Measurements from ENCODE around the gene ARHGAP40. TPM values are rescaled to one million over a fixed set of nuclear protein-coding genes. Genes with fewer than 3 reads are reported as not detected.

Gene ARHGAP40
- total and polyA plus RNA-seq, 2 of the 8 experiments (the other 6 are each of a cell fraction or from before 2014, with no cell fraction given), result 0.74 to 1.4 TPM

DNA sequence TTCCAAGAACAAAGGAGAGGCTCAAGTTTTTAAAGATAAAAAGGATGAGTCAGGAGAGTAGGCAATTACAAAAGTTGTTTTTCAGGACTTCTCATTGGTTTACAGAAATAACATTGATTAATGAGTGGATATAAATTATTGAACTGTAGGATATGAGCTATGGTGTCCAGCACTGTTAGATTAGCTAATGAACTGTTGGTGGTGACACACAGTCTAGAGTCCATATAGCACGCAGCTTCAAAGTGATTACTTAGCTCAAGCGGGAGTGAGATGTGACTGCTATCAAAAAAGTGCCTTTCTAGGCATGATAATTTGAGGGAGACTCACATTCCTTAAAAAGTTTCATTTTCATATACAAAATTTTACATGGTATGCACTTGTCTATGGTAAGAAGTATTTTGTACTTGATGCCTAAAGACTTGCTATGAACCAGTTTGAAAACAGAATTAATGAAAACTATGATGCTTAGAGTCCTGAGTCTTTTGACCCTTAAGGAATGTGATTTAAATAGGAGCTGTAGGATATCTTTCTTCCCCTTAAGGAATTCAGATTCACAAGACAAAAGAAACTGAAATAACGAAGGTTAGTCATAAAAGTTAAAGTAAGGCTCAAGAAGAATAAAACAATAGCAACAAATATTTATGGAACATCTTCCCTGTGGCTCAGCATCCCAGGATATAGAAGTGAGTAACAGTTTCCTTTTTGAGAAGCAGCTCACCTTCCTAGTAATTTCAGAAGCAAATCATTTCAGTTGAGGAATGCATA, 42.8 kb upstream of the ARHGAP40 start:
- Histone ChIP-seq H2AFZ (ENCODE audit: low read length) (no peak overlapping the region), H3K27ac (ENCODE audit: low read depth, low read length) (no peak overlapping the region), H3K9me3 (ENCODE audit: insufficient read depth in 2 of 2, low read depth in 1 of 2, low read length in 1 of 2) (no peaks in the 10 kb centered on the region), H3K79me1 (ENCODE audit: low read depth, low read length) (no peaks in the 10 kb centered on the region), H3K23me2 (ENCODE audit: low read depth, low read length) (no peaks in the 10 kb centered on the region), H3K36me3 (ENCODE audit: control insufficient read depth in 2 of 4, insufficient read depth in 4 of 4, low read length in 3 of 4) (peaks cover 0 to 21% (median 8%) of the 10 kb centered on the region in 4 experiments; a peak in 7 of 8 replicates), H3K79me2 (ENCODE audit: control insufficient read depth in 1 of 2, insufficient read depth in 2 of 2, low read length in 2 of 2) (no peaks in the 10 kb centered on the region), H3K4me1 (replicated peaks in 1 of 4; ENCODE audit: control insufficient read depth in 3 of 4, insufficient read depth in 4 of 4, low read length in 3 of 4) (no peaks in the 10 kb centered on the region), H3K4me2 (ENCODE audit: insufficient read depth in 1 of 2, low read depth in 2 of 2, low read length in 2 of 2) (no peak overlapping the region), H2BK120ac (replicated peaks; ENCODE audit: low read depth, low read length) (no peak overlapping the region), H3K23ac (ENCODE audit: insufficient read length) (no peak overlapping the region), H4K8ac (ENCODE audit: extremely low read depth, insufficient read depth, low read length) (no peak overlapping the region), H2BK12ac (ENCODE audit: low read depth, low read length) (no peak overlapping the region), H3K4me3 (ENCODE audit: extremely low read depth in 1 of 4, insufficient read depth in 2 of 4, low read depth in 3 of 4, low read length in 4 of 4) (no peak overlapping the region), H3K18ac (ENCODE audit: extremely low read depth, low read length) (no peak overlapping the region), H3K9ac (replicated peaks in 1 of 4; ENCODE audit: extremely low read depth in 1 of 4, low read depth in 3 of 4, low read length in 3 of 4) (no peak overlapping the region), H4K91ac (replicated peaks; ENCODE audit: insufficient read length, low read length) (no peak overlapping the region), H2BK5ac (ENCODE audit: low read depth, low read length) (no peak overlapping the region), H4K20me1 (replicated peaks in 1 of 2; ENCODE audit: control insufficient read depth in 1 of 2, insufficient read depth in 2 of 2, low read length in 2 of 2) (peaks cover 0 to 2% of the 10 kb centered on the region in 2 experiments), H4K5ac (ENCODE audit: insufficient read length, low read depth, low read length) (no peak overlapping the region), H3K4ac (replicated peaks; ENCODE audit: insufficient read length, low read depth, low read length) (no peak overlapping the region), H2AK5ac (ENCODE audit: low read depth, low read length) (no peak overlapping the region), H3K14ac (ENCODE audit: insufficient read length) (no peak overlapping the region), H3K27me3 (replicated peaks in 1 of 4; ENCODE audit: control insufficient read depth in 3 of 4, extremely low read depth in 1 of 4, insufficient read depth in 3 of 4, low read length in 3 of 4) (no peaks in the 10 kb centered on the region), H2BK20ac (ENCODE audit: low read length) (no peak overlapping the region), H2BK15ac (ENCODE audit: low read length) (no peak overlapping the region), H3K56ac (replicated peaks; ENCODE audit: insufficient read length, low read depth, low read length) (no peak overlapping the region)
- CTCF ChIA-PET (ENCODE audit: partially characterized antibody), result no interaction called here
- peak; percentile 57 for FAIRE-seq
- WGBS, 2 experiments (ENCODE audit: extremely low coverage in 1 of 2, insufficient coverage in 1 of 2, insufficient read length in 1 of 2, insufficient replicate concordance in 2 of 2, low coverage in 1 of 2, low lambda C conversion rate in 2 of 2, missing lambda C conversion rate in 1 of 2), result 83% methylated on average over 3 of the region's 3 CpGs; no CpG with 5 or more reads in 1 of the 2 experiments
- TF ChIP-seq, protein P1, sequence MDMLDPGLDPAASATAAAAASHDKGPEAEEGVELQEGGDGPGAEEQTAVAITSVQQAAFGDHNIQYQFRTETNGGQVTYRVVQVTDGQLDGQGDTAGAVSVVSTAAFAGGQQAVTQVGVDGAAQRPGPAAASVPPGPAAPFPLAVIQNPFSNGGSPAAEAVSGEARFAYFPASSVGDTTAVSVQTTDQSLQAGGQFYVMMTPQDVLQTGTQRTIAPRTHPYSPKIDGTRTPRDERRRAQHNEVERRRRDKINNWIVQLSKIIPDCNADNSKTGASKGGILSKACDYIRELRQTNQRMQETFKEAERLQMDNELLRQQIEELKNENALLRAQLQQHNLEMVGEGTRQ (IDR thresholded peaks at IDR 0.05; ENCODE audit: low read length), result no peak
- no peak for TF ChIP-seq CHD2 (IDR thresholded peaks at IDR 0.05; ENCODE audit: low read length)
- TF ChIP-seq SIX5 (IDR thresholded peaks at IDR 0.05; ENCODE audit: low read depth, low read length), result no peak
- TF ChIP-seq POU5F1 (IDR thresholded peaks at IDR 0.05; ENCODE audit: low read depth, low read length), result no peak
- no peak for TF ChIP-seq KDM4A (IDR thresholded peaks at IDR 0.05; ENCODE audit: low read depth, low read length, severe bottlenecking)
- TF ChIP-seq SP4 (IDR thresholded peaks at IDR 0.05; ENCODE audit: low read length), result no peak
- TF ChIP-seq RBBP5 (IDR thresholded peaks at IDR 0.05; ENCODE audit: borderline replicate concordance, low read depth, low read length), result no peak
- no peak for TF ChIP-seq FOSL1 (IDR thresholded peaks at IDR 0.05; ENCODE audit: insufficient read depth, low read depth, low read length)
- DNase-seq (ENCODE audit: low read depth in 1 of 2, low spot score in 2 of 2), result no peak
- POLR2A ChIA-PET (ENCODE audit: partially characterized antibody), result no interaction called here

Measured in H1 (cell line).